ENCODE measurements around the gene PMPCA.
A peak's percentile ranks its signal among the peaks of the same experiment; 100 is the strongest.
"Not testable (repeated sequence)": the region's sequence is repeated elsewhere in the genome, so short reads cannot be mapped to it uniquely, and the experiment has no call there.

The PMPCA gene

GRCh38 chr9:136405904-136406303 is 4.6 kb upstream of the PMPCA start:
- not testable (repeated sequence) for H3K27me3 ChIP-seq (ENCODE audit: insufficient read depth, low read length); H3K27ac ChIP-seq (ENCODE audit: low read depth, low read length); H3K4me3 ChIP-seq (ENCODE audit: low read length); H3K9ac ChIP-seq (ENCODE audit: low read depth, low read length); H3K4me1 ChIP-seq (ENCODE audit: insufficient read depth, low read length); H3K9me3 ChIP-seq (ENCODE audit: insufficient read depth, low read depth, low read length)
- H3K36me3 ChIP-seq (ENCODE audit: insufficient read depth, low read length), result peaks cover 67% of the 10 kb centered on the region
- WGBS, result 96% methylated on average over 10 of the region's 10 CpGs

- H3K27ac ChIP-seq (ENCODE audit: low read depth, low read length); H3K4me1 ChIP-seq (ENCODE audit: insufficient read depth, low read length); H3K4me3 ChIP-seq (ENCODE audit: low read length); H3K27me3 ChIP-seq (ENCODE audit: insufficient read depth, low read length); H3K9ac ChIP-seq (ENCODE audit: low read depth, low read length); H3K9me3 ChIP-seq (ENCODE audit: insufficient read depth, low read depth, low read length): not testable (repeated sequence)
- H3K36me3 ChIP-seq (ENCODE audit: insufficient read depth, low read length), result peaks cover 64% of the 10 kb centered on the region
- 97% methylated on average over 28 of the region's 28 CpGs for whole genome bisulfite sequencing
Measured at GRCh38 chr9:136407061-136407460, 3.4 kb upstream of the PMPCA start.

- Histone ChIP-seq H3K36me3 (ENCODE audit: insufficient read depth, low read length) (peaks cover 66% of the 10 kb centered on the region), H3K9ac (ENCODE audit: low read depth, low read length) (no peak overlapping the region), H3K9me3 (ENCODE audit: insufficient read depth, low read depth, low read length) (no peaks in the 10 kb centered on the region), H3K27ac (ENCODE audit: low read depth, low read length) (0 out of 2 replicates have a peak overlapping the region, but pooled peaks have one; percentile 25), H3K4me1 (ENCODE audit: insufficient read depth, low read length) (peaks cover 6% of the 10 kb centered on the region), H3K27me3 (ENCODE audit: insufficient read depth, low read length) (no peaks in the 10 kb centered on the region), H3K4me3 (ENCODE audit: low read length) (no peak overlapping the region)
- WGBS, result 91% methylated on average over 7 of the region's 7 CpGs
Measured at GRCh38 chr9:136407911-136408310, 2.5 kb upstream of the PMPCA start.

- Histone ChIP-seq H3K9me3 (ENCODE audit: insufficient read depth, low read depth, low read length) (no peaks in the 10 kb centered on the region), H3K36me3 (ENCODE audit: insufficient read depth, low read length) (peaks cover 70% of the 10 kb centered on the region), H3K27me3 (ENCODE audit: insufficient read depth, low read length) (no peaks in the 10 kb centered on the region), H3K4me3 (ENCODE audit: low read length) (peak overlapping the region; percentile 83), H3K4me1 (ENCODE audit: insufficient read depth, low read length) (peaks cover 6% of the 10 kb centered on the region), H3K9ac (ENCODE audit: low read depth, low read length) (peak overlapping the region; percentile 98), H3K27ac (ENCODE audit: low read depth, low read length) (peak overlapping the region; percentile 77)
- WGBS, result 12% methylated on average over 71 of the region's 71 CpGs
Measured at GRCh38 chr9:136409557-136410455, 652 bp upstream of the PMPCA start.

GRCh38 chr9:136411378-136411777 is 920 bp downstream of the PMPCA start:
- no peaks in the 10 kb centered on the region for H3K9me3 ChIP-seq (ENCODE audit: insufficient read depth, low read depth, low read length)
- peaks cover 6% of the 10 kb centered on the region for H3K4me1 ChIP-seq (ENCODE audit: insufficient read depth, low read length)
- no peak overlapping the region for H3K27ac ChIP-seq (ENCODE audit: low read depth, low read length)
- peaks cover 71% of the 10 kb centered on the region for H3K36me3 ChIP-seq (ENCODE audit: insufficient read depth, low read length)
- H3K27me3 ChIP-seq (ENCODE audit: insufficient read depth, low read length), result no peaks in the 10 kb centered on the region
- peak overlapping the region; percentile 90 for H3K9ac ChIP-seq (ENCODE audit: low read depth, low read length)
- 75% methylated on average over 4 of the region's 4 CpGs for WGBS
- H3K4me3 ChIP-seq (ENCODE audit: low read length), result peak overlapping the region; percentile 83

- Histone ChIP-seq H3K9me3 (ENCODE audit: insufficient read depth, low read depth, low read length) (no peaks in the 10 kb centered on the region), H3K36me3 (ENCODE audit: insufficient read depth, low read length) (peaks cover 71% of the 10 kb centered on the region), H3K9ac (ENCODE audit: low read depth, low read length) (no peak overlapping the region), H3K27me3 (ENCODE audit: insufficient read depth, low read length) (no peaks in the 10 kb centered on the region), H3K4me1 (ENCODE audit: insufficient read depth, low read length) (peaks cover 6% of the 10 kb centered on the region), H3K27ac (ENCODE audit: low read depth, low read length) (no peak overlapping the region), H3K4me3 (ENCODE audit: low read length) (no peak overlapping the region)
- WGBS, result 91% methylated on average over 9 of the region's 9 CpGs
Measured at GRCh38 chr9:136412962-136413361, 2.5 kb downstream of the PMPCA start.

GRCh38 chr9:136416427-136416826 is 6.0 kb downstream of the PMPCA start:
- Histone ChIP-seq H3K36me3 (ENCODE audit: insufficient read depth, low read length) (peaks cover 97% of the 10 kb centered on the region), H3K4me1 (ENCODE audit: insufficient read depth, low read length) (peaks cover 5% of the 10 kb centered on the region), H3K9me3 (ENCODE audit: insufficient read depth, low read depth, low read length) (no peaks in the 10 kb centered on the region), H3K9ac (ENCODE audit: low read depth, low read length) (no peak overlapping the region), H3K4me3 (ENCODE audit: low read length) (no peak overlapping the region), H3K27me3 (ENCODE audit: insufficient read depth, low read length) (no peaks in the 10 kb centered on the region), H3K27ac (ENCODE audit: low read depth, low read length) (no peak overlapping the region)
- 98% methylated on average over 8 of the region's 8 CpGs for WGBS

GRCh38 chr9:136416914-136417313 is 6.5 kb downstream of the PMPCA start:
- peaks cover 97% of the 10 kb centered on the region for H3K36me3 ChIP-seq (ENCODE audit: insufficient read depth, low read length)
- H3K9me3 ChIP-seq (ENCODE audit: insufficient read depth, low read depth, low read length), result no peaks in the 10 kb centered on the region
- H3K9ac ChIP-seq (ENCODE audit: low read depth, low read length), result no peak overlapping the region
- no peak overlapping the region for H3K27ac ChIP-seq (ENCODE audit: low read depth, low read length)
- WGBS, result 96% methylated on average over 19 of the region's 19 CpGs
- no peak overlapping the region for H3K4me3 ChIP-seq (ENCODE audit: low read length)
- no peaks in the 10 kb centered on the region; the same call in 1 of the 2 replicates for H3K4me1 ChIP-seq (ENCODE audit: insufficient read depth, low read length)
- H3K27me3 ChIP-seq (ENCODE audit: insufficient read depth, low read length), result no peaks in the 10 kb centered on the region

GRCh38 chr9:136418182-136419091 is 8.0 kb downstream of the PMPCA start:
- WGBS, result 94% methylated on average over 48 of the region's 48 CpGs
- Histone ChIP-seq H3K36me3 (ENCODE audit: insufficient read depth, low read length) (peaks cover 97% of the 10 kb centered on the region), H3K4me1 (ENCODE audit: insufficient read depth, low read length) (no peaks in the 10 kb centered on the region), H3K9me3 (ENCODE audit: insufficient read depth, low read depth, low read length) (no peaks in the 10 kb centered on the region), H3K9ac (ENCODE audit: low read depth, low read length) (no peak overlapping the region), H3K4me3 (ENCODE audit: low read length) (no peak overlapping the region), H3K27me3 (ENCODE audit: insufficient read depth, low read length) (no peaks in the 10 kb centered on the region), H3K27ac (ENCODE audit: low read depth, low read length) (no peak overlapping the region)

- Histone ChIP-seq H3K9me3 (ENCODE audit: insufficient read depth, low read depth, low read length) (no peaks in the 10 kb centered on the region), H3K4me1 (ENCODE audit: insufficient read depth, low read length) (no peaks in the 10 kb centered on the region), H3K4me3 (ENCODE audit: low read length) (no peak overlapping the region), H3K9ac (ENCODE audit: low read depth, low read length) (no peak overlapping the region), H3K27ac (ENCODE audit: low read depth, low read length) (no peak overlapping the region), H3K36me3 (ENCODE audit: insufficient read depth, low read length) (peaks cover 97% of the 10 kb centered on the region), H3K27me3 (ENCODE audit: insufficient read depth, low read length) (no peaks in the 10 kb centered on the region)
- WGBS, result 95% methylated on average over 12 of the region's 12 CpGs
Measured at GRCh38 chr9:136419092-136419420, 8.6 kb downstream of the PMPCA start.

GRCh38 chr9:136421791-136422190 is 11.3 kb downstream of the PMPCA start:
- Histone ChIP-seq H3K9ac (ENCODE audit: low read depth, low read length) (no peak overlapping the region), H3K4me1 (ENCODE audit: insufficient read depth, low read length) (no peaks in the 10 kb centered on the region), H3K4me3 (ENCODE audit: low read length) (no peak overlapping the region), H3K27ac (ENCODE audit: low read depth, low read length) (no peak overlapping the region), H3K9me3 (ENCODE audit: insufficient read depth, low read depth, low read length) (no peaks in the 10 kb centered on the region), H3K27me3 (ENCODE audit: insufficient read depth, low read length) (no peaks in the 10 kb centered on the region), H3K36me3 (ENCODE audit: insufficient read depth, low read length) (peaks cover 78% of the 10 kb centered on the region)
- 91% methylated on average over 21 of the region's 21 CpGs for WGBS

All from HUES64 (cell line).